Spleen (tissue), 7 donors: ENCODE results near the gene ELOVL2.

ENCODE experiments used
- POLR2AphosphoS5 ChIP-seq, 3 donors: sonication (generic); formaldehyde crosslinking; IDR thresholded peaks; one replicate each; pipeline ENCODE4 v1.5.1; 2017; ENCODE audit warnings: antibody characterized with exemption in 3 of 3
- TF ChIP-seq, protein P1 (sequence below), 11 experiments: fragments of 200-600 bp in 7 of 11; fragments of 450-650 bp in 4 of 11; sonication (generic) in 4 of 11; IDR thresholded peaks in 8 of 11; conservative IDR thresholded peaks in 3 of 11; 1 replicate in 7 of 11; 2 replicates in 4 of 11; pipeline versions ENCODE4 v1.4.0 to v1.8.0; 2016 to 2021; ENCODE audit warnings: antibody characterized with exemption in 11 of 11, inconsistent platforms in 4 of 11, mild to moderate bottlenecking in 1 of 11
- donor health status: DM: no; HTN: no; CAD: no; lungs with moderate emphysema.
- donor health status: DM: no; HTN: no; CAD: no.
- donor health status: DM: no; HTN: no; CAD: no.

DNA sequence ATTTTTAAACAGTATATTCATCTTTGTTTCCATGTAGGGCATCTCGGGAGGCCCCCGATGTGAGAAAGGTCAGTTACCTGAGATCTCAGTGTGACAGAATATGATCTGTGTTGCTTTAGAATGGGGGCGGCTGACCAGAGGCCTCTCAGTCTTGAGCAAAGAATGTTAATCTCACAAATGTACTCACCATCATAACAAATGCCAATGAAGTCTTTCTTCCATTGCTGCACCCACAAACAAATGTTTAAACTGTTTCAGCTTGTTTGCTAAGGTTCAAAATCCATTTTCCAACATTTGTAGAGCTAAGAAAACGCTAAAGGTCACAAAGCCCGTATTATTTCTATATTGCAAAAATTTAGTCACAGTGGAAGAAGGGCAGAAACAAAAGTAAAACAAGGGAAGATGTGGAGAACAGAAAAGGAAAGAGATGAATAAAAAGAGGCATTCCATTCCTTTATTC lies 31.8 kb downstream of the ELOVL2 start:
- TF ChIP-seq, protein P1, sequence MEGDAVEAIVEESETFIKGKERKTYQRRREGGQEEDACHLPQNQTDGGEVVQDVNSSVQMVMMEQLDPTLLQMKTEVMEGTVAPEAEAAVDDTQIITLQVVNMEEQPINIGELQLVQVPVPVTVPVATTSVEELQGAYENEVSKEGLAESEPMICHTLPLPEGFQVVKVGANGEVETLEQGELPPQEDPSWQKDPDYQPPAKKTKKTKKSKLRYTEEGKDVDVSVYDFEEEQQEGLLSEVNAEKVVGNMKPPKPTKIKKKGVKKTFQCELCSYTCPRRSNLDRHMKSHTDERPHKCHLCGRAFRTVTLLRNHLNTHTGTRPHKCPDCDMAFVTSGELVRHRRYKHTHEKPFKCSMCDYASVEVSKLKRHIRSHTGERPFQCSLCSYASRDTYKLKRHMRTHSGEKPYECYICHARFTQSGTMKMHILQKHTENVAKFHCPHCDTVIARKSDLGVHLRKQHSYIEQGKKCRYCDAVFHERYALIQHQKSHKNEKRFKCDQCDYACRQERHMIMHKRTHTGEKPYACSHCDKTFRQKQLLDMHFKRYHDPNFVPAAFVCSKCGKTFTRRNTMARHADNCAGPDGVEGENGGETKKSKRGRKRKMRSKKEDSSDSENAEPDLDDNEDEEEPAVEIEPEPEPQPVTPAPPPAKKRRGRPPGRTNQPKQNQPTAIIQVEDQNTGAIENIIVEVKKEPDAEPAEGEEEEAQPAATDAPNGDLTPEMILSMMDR (IDR thresholded peaks at IDR 0.05 in 8 of 11, conservative IDR thresholded peaks at IDR 0.05 in 3 of 11) = no peak
- no peak for TF ChIP-seq POLR2AphosphoS5 (IDR thresholded peaks at IDR 0.05)
